Caki2 (cell line): ENCODE measurements around the gene ZNF41. TPM values are rescaled to one million over a fixed set of nuclear protein-coding genes. Genes with fewer than 3 reads are reported as not detected.
A peak's percentile ranks its signal among the peaks of the same experiment; 100 is the strongest.
"Not testable (repeated sequence)": the region's sequence is repeated elsewhere in the genome, so short reads cannot be mapped to it uniquely, and the experiment has no call there.

Source experiments
- DNase-seq: peaks from one replicate; pipeline ENCODE4 v3.0.0-alpha.2; 2015; ENCODE audit warnings: low read depth
- in situ Hi-C: cut with HindIII; loops from 2 replicates; pipeline ENCODE4 v1.10.0; 2016; ENCODE audit warnings: low sequenced_read_pairs, low pct_unique_long_range_greater_than_20kb, mixed read lengths
- total RNA-seq: library from RNA; depleted of rRNA; stranded (reverse); fragments of >200 nt; shearing (Covaris generic); gene quantifications from 2 replicates; pipeline ENCODE4 v1.2.3, GENCODE V29; 2014; ENCODE audit warnings: low replicate concordance

Gene ZNF41
- total RNA-seq, 1 experiment from 2014 or later: 7.9 TPM

DNA sequence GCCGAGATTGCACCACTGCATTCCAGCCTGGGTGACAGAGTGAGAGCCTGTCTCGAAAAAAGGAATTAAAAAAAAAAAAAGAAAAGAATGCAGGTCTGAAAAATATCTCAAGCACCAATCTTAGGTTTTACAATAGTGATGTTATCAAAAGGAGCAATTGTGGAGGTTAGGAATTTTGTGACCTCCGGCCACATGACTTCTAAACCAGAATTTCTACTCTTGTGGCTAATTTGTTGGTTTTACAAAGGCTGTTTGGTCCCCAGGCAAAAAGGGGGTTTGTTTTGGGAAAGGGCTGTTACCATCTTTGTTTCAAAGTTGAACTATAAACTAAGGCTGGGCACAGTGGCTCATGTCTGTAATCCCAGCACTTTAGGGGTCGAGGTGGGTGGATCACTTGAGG, 15.4 kb upstream of the ZNF41 start:
- no peak for DNase-seq
- in situ Hi-C loops: no loop called here

DNA sequence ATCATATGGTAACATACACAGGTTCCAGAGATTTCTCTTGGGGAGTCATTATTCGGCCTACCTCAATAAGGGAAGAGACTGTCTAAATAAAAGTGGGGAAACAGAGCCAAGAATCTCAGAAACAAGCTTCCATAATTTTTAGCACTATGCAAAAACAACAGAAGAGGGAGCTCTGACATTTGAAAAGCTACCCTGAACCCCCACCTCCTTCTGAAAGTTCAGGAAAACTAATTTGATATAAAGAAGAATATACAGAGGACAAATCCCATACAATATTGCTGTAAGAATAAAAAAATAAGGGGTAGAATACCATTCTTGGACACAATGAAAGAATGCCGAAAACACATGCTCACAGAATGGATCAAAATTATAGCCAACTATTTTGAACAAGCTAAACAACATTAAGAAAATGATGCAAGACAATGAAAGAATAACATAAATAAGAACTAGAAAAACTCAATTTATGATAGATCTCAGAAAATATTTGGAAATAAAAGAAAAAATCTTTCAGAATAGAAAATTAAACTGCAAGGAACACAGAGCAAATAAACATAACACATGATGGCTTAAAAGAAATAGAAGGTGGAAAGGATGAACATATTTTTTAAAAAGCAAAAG, 14.4 kb upstream of the ZNF41 start:
- no peak for DNase-seq
- in situ Hi-C loops: no loop called here

DNA sequence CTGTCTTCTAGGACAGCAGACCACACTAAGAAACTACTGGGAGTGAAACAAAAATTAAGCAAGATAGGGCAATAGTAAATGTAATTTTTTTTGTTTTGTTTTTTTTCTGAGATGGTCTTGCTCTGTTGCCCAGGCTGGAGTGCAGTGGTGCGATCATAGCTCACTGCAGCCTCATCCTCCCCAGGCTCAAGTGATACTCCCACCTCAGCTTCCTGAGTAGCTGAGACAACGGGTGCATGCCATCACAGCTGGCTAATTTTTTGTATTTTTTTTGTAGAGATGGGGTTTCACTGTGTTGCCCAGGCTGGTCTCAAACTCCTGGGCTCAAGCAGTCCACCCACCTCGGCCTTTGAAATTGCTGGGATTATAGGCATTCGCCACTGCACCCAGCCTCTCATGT, 9.1 kb upstream of the ZNF41 start:
- DNase-seq, in situ Hi-C loops: not testable (repeated sequence)

DNA sequence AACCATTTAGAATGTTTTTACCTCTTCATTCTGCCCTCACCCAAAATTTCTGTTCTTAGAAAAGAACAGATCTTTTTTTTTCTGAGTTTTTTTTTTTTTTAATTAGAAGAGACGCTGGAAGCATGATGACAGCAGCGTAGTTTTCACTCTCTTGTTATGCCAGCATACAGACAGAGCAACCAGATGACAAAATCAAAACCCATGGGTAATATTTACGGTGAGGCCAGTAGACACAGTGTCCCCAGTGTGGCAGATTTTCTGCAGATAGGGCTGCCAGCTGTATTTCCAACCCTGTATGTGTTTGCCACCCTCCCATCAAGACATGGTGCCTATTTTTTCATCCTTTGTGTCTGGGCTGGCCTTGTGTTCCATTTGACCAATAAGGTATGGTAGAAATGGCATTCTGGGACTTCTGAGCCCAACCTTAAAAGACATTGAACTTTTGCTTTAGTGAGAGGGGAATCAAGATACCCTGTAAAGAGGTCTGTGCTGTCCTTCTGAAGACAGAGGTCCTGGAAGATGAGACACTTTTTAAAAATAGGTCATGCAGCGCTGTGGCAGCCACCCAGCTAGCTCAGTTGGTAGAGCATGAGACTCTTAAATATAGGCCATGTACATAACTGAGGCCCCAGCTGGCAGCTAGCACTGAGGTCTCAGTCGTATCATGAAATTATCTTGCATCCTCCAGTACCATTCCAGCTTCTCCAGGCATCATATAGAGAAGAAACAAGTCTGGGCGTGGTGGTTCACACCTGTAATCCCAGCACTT, 6.7 kb upstream of the ZNF41 start:
- in situ Hi-C loops: no loop called here
- no peak for DNase-seq

DNA sequence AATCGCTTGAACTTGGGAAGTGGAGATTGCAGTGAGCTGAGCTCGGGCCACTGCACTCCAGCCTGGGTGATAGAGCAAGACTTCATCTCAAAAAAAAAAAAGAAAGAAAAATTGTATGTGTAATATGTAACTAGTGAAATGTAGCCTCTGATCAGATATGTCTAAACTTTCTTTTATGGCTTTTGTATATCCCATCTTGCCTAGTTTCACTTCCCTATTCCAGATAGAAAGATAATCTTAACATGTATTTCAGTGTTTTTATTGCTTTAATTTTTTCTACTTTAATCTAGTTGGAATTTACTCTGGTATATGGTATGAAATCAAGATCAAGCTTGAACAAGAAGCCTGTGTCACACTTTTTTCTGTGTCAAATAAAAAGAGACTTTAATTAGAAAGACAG, 1.9 kb upstream of the ZNF41 start:
- no peak for DNase-seq
- in situ Hi-C loops: no loop called here

DNA sequence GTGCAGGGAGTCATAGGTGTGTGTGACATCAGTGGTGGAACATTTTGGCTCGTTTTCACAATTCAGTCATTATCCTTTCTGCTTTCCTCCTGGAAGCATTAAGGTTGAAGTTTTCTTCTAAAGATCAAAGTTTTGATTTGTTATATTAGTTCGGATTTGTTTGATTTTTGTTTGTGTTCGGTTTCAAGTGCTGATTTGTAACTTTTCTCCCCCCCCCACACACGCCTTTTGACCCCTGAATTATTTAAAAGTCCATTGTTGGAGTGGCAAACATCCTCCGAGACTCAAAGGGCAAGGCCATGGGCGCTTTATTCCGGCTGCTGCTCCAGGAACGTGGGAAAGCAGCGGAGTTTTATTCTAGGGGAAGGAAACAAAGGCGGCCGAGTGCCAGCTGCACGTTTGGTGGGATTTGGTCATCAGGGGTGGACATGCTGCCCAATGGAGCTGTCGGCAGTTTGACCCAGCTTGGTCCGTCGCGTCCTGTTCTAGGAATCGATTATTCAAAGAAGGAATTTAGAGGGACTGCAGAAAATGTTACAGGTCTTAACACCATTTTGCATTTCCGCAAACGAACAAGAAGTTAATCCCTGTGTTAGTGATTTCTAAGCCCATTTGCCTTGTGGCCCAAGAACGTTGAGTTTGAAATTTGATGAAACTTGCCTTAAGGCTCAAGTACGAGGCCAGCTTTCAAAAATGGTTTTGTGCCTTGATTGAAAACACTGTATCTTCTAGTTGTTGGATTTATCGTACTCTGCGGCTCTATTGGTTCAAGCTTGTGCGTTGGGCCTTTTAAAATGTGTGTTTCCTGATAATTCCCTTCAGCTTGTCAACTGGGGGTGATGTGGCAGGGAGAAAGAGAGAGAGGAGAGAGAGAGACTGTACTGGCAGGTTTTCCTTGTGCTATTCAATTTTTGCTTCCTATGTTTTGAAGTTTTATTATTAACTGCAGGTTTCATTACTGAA, 565 bp upstream of the ZNF41 start:
- peak; percentile 25 for DNase-seq
- in situ Hi-C loops: no loop called here

DNA sequence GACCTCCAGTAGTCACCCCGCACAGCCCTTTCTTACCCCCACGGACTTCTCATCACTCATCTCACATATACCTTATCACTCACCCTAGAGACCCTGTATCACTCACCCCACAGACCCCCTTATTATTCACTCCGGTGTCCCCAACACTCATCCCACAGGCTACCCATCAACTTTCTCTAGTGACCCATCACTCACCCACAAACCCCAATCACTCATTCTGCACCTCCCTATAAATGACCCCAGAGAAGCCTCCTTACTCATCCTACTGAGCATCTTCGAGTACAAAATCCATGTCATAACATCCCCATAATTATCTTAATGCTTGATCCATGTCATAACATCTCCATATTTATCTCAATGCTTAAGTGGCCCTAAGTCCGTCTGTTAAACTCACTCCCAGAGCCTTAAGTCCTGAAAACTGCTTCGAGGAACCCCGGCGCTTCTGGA, 934 bp downstream of the ZNF41 start:
- DNase-seq: no peak
- in situ Hi-C loops: no loop called here

DNA sequence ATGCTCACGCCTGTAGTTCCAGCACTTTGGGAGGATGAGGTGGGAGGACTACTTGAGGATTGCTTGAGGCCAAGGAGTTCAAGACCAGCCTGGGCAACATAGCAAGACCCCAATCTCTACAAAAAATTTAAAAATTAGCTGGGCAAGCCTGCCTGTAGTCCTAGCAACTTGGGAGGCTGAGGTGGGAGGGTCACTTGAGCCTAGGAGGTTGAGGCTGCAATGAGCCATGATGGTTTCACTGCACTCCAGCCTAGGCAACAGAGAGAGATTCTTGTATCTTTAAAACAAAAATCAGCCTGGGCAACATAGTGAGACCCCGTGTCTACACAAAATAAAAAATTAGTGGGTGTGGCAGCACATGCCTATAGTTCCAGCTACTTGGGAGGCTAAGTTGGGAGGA, 1.9 kb downstream of the ZNF41 start:
- in situ Hi-C loops: no loop called here
- no peak for DNase-seq

DNA sequence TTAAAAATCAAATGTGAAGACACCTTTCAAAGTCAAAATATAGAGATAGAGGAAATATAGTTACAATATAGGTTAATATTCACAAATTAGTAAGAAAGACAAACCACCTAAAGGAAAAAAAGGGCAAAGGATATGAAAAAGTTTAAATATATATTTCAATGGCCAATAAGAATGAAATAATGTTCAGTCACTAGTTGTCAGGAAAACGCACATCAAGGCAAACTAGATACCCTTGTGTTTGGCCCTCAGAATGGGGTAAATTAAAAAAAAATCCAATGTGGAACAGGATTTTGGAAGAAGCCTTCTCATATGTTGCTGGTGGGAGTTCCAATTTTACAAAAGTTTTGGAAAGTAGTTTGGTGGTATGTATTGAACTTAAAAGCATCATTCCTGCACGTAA, 2.4 kb downstream of the ZNF41 start:
- in situ Hi-C loops: no loop called here
- DNase-seq: no peak

DNA sequence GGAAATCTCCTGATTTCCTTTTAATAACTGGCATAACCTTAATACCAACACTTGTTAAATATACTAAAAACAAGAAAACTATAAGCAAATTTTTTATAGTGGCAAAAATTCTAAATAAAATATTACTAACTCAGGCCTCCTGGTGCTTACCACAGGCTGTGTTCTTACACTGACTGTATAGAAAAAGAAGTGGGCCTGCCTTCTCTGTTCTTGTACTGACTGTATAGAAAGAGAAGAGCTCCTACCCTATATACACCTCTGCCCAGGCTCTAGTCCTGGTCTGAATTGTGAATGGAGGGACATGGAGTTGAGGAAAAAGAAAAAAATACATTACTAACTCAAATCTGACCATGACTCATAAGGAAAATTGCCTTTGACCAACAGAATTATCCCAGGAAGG, 7.5 kb downstream of the ZNF41 start:
- in situ Hi-C loops: no loop called here
- DNase-seq: no peak

DNA sequence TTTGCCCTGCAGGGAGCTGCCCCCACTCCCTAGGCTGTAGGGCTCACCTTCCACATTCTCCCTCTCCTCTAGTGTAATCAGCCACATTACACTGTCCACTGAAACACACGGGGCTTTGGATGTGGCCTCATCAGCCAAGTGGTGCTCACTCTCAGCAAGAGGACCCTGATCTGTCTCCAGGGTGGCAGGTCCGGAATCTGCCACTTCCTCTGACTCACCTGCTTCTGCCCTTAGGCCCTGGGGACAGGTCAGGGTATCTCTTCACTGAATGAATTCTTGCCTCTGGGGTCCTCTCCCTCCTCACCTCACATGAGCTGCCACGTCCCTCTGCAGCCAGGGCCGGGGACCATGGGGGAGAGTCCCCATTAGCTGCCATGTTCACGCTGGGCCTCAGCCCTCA, 15.9 kb downstream of the ZNF41 start:
- in situ Hi-C loops: no loop called here
- DNase-seq: no peak

DNA sequence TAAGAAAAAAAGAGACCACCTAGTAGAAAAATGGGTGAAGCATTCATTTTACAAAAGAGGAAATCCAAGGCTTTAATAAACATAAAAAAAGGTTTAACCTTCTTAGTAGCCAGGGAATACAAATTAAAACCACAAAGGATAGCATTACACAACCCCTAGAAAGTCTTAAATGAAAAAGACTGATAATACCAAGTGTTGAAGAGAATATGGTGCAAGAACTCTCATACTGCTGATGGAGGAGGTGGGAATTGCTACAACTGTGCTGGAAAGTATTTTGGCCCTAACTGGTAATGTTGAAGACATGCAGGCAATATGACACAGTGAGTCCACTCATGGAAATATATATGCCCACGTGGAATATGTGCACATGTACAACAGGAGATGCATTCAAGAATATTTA, 22.5 kb downstream of the ZNF41 start:
- in situ Hi-C loops: no loop called here
- DNase-seq: no peak

DNA sequence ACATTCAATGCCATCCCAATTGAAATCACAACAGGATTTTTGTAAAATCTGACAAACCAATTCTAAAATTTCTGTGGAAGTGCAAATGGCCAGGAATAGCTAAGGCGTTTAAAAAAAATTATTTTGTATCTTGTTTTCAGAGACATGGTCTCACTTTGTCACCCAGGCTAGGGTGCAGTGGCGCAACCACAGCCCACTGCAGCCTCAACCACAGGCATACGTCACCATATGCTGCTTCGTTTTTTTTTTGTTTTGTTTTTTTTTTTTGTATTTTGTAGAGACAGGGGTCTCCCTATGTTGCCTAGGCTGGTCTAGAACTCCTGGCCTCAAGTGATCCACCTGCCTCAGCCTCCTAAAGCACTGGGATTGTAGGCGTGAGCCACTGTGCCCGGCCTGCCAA, 24.5 kb downstream of the ZNF41 start:
- DNase-seq: no peak
- in situ Hi-C loops: no loop called here

DNA sequence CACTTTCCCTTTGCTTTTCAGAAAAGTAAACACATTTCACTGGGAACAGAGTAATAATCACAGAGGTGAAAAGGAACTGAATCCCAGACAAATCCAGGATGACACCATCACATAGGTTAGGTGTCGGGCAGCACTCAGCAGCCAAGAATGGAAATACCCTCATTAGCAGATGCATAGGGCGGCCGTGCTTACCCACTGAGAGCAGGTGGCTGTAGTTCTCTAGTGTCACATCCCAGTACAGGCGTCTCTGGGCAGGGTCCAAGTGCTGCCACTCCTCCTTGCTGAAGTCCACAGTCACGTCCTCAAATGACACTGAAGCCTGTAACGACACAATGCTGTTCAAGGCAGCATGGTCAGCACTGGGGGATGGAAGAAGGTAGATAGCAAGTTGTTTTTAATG, 26.9 kb downstream of the ZNF41 start:
- DNase-seq: no peak
- in situ Hi-C loops: no loop called here

DNA sequence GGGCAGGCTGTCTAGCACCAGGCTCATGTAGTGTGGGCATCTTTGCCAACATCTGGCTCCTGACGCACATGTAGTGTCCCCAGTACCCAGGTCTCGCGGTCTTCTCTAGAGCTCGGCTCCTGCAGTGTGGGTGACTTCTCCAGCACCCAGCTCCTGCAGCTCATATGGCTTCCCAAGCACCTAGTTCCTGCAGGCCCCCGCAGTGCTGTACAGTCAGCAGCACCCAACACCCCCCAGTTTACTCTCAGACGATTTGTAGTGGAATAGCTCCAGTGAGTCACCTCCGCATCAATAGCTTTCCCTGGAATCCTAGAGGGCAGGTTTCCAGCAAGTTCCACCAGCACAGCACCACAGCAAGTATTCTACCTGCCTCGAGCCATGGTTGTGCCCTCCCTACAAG, 30.9 kb downstream of the ZNF41 start:
- in situ Hi-C loops: no loop called here

DNA sequence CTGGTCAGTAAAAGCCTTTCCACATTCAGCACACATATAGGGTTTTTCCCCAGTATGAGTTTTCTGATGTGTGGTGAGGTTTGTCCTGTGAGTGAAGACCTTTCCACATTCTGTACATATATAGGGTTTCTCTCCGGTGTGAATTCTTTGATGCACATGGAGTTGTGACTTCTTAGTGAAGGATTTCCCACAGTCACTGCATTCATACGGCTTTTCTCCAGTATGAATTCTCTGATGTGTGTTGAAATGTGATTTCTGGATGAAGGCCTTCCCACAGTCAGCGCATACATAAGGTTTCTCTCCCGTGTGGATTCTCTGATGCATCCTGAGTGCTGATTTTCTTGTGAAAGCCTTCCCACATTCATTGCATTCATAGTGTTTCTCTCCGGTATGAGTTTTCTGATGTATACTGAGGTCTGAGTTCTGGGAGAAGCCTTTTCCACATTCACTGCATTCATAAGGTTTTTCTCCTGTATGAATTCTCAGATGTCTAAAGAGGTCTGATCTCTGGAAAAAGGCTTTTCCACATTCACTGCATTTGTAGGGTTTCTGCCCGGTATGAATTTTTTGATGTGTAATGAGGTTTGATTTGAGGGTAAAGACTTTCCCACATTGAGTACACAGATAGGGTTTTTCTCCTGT, 34.7 kb downstream of the ZNF41 start:
- in situ Hi-C loops: no loop called here
- DNase-seq: peak; percentile 2

More for the DNA sequence above, 30.9 kb downstream of the ZNF41 start:
- no peak for DNase-seq

DNA sequence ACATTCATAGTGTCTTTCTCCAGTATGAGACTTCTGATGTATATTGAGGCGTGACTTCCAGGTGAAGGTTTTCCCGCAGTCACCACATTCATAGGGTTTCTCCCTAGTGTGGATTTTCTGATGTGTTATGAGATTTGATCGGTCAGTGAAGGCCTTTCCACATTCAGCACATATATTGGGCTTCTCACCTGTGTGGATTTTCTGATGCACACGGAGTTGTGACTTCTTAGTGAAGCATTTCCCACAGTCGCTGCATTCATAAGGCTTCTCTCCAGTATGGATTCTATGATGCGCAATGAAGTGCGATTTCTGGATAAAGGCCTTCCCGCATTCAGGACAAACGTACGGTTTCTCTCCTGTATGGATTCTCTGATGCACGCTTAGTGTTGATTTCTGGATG, 35.4 kb downstream of the ZNF41 start:
- DNase-seq: no peak
- in situ Hi-C loops: no loop called here

DNA sequence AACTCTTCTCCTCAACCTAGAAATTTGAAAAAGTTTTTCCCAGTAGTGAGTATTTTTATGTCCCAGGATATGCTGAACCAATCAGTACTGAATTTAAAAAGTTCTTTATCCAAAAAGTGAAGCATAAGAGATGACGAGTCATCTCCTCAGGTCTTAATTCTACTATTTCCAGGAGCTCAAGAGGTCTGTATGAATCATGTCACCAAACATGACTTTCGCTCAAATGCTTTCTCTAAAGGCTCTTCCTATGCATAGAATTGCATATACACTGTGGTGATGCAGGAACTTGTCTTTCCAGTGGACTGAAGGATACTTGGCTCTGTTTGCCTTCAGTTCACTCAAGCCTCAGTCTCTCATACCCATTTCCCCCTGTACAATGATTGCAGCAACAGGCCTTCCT, 36.1 kb downstream of the ZNF41 start:
- no peak for DNase-seq
- in situ Hi-C loops: no loop called here

DNA sequence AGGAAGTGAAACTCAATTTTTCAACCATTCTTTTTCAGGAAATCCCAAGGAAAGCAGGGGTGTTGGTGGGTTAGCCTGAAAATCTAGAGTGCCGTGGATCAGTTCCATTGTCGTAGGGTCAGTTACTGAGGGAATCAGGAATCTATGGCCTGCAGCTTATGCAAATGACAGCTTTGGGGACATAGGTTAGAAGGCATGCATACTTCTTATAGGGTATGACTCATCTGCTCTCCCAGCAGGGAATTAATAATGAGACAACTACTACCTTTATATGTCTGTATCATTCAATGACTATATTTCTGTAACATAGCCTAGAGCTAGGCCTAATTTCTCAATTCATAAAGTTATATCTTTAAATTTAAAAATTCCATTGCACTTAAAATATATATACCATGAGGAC, 36.6 kb downstream of the ZNF41 start:
- in situ Hi-C loops: no loop called here
- DNase-seq: no peak
